Right kidney (tissue), 1 donor: ENCODE results near the gene TMSB4X.
"Not testable (repeated sequence)": the region's sequence is repeated elsewhere in the genome, so short reads cannot be mapped to it uniquely, and the experiment has no call there.

ENCODE experiments used
- DNase-seq: peaks from one replicate; pipeline ENCODE4 v3.0.0-alpha.2; 2016

Gene TMSB4X

GRCh38 chrX:12974305-12974795, 560 bp upstream of the TMSB4X start:
- DNase-seq, result no peak

- DNase-seq, result peak; percentile 56
These were observed 708 bp downstream of the TMSB4X start for GRCh38 chrX:12975670-12975965.

GRCh38 chrX:12975991-12976558, 1.2 kb downstream of the TMSB4X start:
- DNase-seq, result peak; percentile 68

DNA sequence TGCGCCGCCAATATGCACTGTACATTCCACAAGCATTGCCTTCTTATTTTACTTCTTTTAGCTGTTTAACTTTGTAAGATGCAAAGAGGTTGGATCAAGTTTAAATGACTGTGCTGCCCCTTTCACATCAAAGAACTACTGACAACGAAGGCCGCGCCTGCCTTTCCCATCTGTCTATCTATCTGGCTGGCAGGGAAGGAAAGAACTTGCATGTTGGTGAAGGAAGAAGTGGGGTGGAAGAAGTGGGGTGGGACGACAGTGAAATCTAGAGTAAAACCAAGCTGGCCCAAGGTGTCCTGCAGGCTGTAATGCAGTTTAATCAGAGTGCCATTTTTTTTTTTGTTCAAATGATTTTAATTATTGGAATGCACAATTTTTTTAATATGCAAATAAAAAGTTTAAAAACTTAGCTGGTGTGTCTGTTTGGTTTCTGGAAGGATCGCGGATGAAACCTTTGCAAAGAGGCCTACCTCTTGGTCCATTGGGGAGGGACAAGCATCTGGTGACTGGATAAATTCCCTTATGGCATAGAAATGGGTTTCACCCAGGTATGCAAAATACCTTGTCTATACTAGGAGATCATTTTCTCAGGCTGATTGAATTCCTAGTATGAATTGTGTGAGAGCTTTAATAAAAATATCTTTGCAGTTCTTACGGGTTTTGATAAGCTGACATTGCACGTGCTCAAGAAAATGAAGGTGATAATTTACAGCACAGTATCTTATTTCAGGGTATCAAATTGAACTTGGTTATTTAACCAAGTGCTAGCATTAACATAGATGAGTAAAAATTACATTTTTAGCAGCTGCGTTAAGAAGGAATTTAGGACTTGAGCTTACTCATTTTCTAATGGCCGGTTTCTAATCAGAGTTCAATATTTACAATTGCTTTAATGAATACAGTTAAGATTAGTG, 2.2 kb downstream of the TMSB4X start:
- DNase-seq, result not testable (repeated sequence)

DNA sequence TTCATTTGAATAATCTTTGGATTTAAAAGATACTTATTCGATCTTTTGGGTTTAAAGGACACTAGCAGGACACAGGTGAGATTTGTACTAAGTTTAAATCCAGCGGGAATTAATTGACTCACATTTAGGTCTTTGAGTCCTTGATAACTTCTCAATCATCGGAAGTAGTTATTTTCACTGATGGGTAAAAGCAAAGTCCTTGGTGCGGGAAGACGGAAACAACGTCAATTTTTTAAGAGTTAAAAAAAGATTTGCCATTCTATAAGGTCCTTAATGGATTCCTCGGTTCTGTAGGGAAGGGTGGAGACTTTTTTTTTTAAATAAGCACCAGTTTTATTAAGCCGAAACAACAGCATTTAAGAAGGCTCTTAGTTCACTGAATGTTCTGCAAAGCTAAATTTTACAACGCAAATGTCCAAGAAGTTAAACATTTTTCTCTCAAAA, 2.9 kb downstream of the TMSB4X start:
- no peak for DNase-seq

DNA sequence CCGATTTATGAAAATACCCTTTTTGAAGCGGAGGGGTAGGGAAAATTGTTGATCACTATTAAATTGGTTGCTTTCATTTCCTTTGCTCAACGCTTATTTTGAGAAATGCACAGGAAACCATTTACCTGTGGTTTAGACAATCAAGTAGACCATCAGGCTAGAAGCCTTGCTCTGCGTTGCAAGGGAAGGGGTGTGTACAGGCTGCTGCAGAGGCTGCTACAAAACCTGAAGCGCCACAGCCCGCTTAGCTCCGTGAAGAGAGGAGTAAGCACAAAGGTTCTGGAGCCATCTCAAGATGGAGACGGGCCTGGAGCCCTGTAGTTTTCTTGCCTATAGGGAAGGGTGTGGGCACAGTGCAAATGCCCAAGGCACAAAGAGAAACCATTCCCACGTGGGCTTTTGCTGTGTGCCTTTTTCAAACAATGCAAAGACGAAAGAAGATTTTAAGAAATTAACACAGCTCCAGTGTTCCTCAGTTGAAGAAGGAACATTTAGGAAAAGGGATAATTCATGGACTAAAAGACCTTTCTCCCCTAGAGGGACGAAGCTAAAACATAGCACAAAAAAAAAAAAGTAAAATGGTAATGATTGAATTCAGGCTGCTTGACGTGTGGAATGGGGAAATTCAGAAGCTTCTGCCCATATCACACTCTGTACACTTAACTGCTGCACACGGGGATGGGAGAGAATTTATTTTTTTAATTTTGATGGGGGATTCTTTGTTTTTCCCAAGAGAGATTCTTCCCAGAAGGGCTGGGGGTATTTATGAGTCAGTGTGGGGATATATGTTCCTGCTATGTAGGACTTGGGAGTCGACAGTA, 3.5 kb downstream of the TMSB4X start:
- DNase-seq, result no peak

GRCh38 chrX:12979026-12979607, 4.2 kb downstream of the TMSB4X start:
- DNase-seq, result no peak

GRCh38 chrX:12979616-12980015, 4.7 kb downstream of the TMSB4X start:
- DNase-seq, result no peak

DNA sequence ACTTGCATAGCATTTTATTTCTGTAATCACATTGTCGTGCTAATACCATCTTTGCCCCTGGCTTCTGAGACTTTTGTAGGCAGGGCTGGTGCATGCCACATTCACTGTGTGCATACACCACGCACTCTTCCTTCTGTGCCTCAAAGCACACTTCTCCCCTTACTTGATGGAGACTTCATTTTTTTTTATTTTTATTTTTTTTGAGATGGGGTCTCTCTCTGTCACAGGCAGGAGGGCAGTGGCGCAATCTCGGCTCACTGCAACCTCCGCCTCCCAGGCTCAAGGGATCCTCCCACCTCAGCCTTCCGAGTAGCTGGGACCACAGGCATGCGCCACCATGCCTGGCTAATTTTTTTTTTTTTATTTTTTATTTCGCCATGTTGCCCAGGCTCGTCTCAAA, 5.1 kb downstream of the TMSB4X start:
- DNase-seq, result not testable (repeated sequence)

DNA sequence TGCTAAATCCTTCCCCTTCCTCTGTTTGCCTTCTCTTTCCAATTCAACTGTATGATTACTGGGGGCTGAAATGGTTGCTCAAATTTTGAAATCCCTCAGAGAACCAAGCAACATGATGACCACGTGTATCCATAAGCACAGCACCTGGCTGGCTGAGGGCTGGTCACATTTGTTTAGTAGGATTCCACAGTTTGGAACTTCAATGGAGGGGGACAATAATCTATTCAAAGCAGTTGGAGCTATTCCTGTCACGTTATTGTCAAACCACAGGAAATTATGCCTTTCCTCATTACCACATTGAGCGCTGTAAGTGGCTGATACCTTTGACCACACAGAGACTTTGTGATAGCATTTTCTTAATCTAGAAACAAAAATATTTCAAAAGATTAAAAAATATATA, 7.0 kb downstream of the TMSB4X start:
- no peak for DNase-seq

DNA sequence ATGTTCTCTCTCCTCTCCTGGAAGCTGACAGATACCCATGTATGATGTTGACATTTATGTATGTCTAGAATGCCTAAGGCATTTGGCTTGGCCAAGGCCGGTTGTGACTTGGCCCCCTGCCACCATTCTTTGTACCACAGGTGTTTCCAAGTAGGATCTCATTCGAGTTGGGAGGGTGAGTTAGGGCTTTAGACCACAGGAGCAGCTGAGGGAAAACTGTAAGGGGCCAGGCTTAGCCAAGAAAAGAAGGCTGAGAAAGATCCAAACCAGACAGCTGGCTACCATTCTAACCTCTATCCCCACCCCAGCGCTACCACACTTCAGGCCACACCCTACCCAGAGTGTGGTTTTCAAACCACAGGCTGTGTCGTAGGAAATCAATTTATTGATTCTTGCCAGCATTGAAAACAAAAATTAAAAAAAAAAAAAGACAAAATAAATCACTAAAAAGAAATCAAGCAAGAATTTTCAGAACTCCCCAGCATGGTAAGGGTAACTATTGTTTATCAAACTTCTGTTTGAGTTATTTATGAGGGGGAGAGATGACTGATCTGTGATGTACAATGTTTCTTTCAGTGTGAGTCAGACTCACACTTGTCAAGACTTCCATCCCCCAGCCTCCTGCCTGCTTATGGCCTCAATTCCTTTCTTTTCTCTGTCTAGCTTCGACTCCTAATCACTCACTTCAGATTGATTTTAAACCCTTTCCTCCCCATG, 9.9 kb downstream of the TMSB4X start:
- no peak for DNase-seq

GRCh38 chrX:12985331-12985730, 10.4 kb downstream of the TMSB4X start:
- DNase-seq, result no peak

GRCh38 chrX:12986164-12986779, 11.4 kb downstream of the TMSB4X start:
- DNase-seq, result no peak

- no peak for DNase-seq
These were observed 12.0 kb downstream of the TMSB4X start for GRCh38 chrX:12986886-12987285.

- DNase-seq, result no peak
These were observed 12.4 kb downstream of the TMSB4X start for GRCh38 chrX:12987340-12987739.

GRCh38 chrX:12987900-12988594, 13.1 kb downstream of the TMSB4X start:
- DNase-seq, result no peak

DNA sequence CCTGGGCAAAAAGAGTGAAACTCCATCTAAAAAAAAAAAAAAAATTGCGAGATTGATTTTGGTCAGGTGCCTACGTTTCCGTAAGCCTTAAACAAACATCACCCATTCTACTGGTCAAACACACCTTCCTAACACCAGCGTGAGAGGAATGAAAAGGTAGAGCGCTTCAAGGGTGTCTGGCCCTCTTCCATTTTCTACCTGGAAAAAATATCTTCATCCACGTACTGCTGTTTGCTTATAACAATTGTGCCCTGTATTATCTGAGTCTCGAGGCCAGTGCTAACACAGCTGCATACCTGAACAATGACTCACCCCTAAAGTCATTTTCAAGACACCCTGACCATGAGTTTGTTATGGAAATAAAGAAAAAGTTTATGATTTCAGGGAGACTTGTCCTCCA, 13.9 kb downstream of the TMSB4X start:
- DNase-seq, result no peak

GRCh38 chrX:12989461-12989860, 14.6 kb downstream of the TMSB4X start:
- DNase-seq, result no peak

DNA sequence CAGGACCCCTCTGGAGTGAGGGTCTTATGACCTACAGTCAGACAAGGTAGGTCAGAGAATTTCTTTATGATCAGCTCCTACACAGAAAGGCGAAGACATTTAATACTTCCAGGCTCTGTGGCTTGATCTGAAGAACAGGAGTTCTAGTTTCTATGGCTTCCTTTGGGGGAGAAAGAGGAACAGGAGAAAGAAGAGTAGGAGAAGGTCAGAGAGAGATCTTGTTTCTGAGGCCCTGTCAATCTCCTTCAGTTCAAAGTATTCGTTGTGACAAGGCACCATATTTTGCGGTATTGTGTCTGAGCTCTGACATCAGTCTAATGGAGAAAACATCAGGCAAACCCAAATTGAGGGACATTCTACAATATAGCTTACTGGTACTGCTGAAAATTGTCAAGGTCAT, 16.7 kb downstream of the TMSB4X start:
- DNase-seq, result no peak

DNA sequence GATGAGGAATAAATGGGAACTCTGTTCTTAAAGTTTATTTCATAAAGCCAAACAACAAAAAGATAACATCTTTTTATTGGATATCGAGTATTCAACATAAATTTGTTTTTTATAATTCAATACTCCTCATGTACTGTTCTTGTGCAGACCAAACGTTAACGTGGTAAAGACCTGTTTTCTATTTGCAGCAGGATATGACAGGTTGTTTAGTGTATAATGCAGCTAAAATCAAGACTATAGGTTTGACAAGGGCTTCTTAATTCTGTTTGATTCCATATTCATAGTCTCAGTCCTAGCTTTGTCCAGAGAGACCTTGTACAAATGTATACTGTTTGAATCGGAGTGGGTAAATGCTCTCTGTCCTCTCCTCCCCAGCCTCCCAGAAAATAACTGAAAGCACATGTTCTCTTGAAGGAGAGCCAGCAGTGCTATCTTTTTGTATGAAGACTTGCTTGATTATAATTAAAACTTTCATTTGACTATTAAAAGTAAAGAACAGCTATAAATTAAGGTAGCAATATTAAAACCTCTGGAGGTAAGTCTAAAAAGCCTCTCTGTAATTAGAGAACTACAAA, 17.7 kb downstream of the TMSB4X start:
- no peak for DNase-seq

GRCh38 chrX:12993826-12994225, 18.9 kb downstream of the TMSB4X start:
- DNase-seq, result no peak
